ENCODE measurements around the gene EXOSC6.
"Not testable (repeated sequence)": the region's sequence is repeated elsewhere in the genome, so short reads cannot be mapped to it uniquely, and the experiment has no call there.

Gene EXOSC6

DNA sequence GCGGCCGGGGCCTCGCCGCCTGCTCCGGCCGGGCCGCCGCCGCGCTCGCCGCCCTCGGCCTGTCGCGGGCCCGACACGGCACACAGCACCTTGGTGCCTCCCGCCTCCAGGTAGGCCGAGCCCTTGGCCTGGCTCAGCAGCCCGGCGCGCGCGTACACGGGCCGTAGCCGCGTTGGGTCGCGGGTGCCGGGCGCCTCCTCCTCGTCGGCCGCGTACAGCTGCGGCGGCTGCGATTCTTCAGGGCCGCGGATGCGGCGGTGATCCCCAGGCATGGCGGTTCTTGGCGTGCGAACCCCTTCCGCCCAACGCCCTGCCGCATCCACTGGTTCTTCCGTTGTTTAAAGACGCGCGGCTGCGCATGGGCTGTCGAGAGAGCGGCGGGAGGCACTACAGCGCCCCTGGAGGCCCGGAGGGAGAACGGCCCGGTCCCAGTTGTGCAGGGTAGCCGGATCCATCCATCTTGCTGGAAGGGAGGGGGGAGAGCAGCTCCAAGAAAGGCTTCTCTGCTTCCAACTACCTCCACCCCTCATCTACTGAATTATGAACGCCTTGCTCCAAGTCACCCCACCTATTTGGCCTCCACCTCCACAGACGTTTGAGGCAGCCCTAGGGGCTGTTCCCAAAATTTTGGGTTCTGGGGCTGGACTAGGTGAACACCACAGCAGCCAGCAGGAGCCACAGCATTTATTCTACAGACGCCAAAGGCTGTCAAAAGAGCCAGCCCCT is at the start of gene EXOSC6:
EXOSC6 (minus strand) TSS at position 312 of the 726 bp plus-strand sequence; CDS start at position 272, 40 bp downstream.
- peak; percentile 92 for DNase-seq

GRCh38 chr16:70301121-70301520 is 49.4 kb upstream of the EXOSC6 start:
- no peak for DNase-seq

GRCh38 chr16:70298988-70299938 is 47.5 kb upstream of the EXOSC6 start, which contains the start of gene DDX19B:
TSS of gene DDX19B (plus strand) at chr16:70299186. CDS start at chr16:70299298, 112 bp downstream.
- peak; percentile 75 for DNase-seq

DNA sequence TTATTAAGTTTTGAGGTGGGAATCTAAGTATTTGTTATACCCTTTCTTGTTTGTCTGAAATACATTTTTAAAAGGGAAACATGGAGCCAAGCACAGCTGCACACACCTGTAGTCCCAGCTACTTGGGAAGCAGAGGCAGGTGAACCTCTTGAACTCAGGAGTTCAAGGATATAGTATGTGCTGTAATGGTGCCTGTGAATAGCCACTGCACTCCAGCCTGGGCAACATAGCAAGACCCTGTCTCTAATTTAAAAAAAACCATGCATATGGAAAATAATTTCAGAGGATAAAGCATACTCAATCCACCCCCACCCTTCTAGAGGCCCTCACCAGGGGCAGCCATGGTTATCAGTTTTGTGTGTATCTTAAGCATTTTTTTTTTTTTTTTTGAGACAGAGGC is 43.9 kb upstream of the EXOSC6 start:
- DNase-seq, result no peak

DNA sequence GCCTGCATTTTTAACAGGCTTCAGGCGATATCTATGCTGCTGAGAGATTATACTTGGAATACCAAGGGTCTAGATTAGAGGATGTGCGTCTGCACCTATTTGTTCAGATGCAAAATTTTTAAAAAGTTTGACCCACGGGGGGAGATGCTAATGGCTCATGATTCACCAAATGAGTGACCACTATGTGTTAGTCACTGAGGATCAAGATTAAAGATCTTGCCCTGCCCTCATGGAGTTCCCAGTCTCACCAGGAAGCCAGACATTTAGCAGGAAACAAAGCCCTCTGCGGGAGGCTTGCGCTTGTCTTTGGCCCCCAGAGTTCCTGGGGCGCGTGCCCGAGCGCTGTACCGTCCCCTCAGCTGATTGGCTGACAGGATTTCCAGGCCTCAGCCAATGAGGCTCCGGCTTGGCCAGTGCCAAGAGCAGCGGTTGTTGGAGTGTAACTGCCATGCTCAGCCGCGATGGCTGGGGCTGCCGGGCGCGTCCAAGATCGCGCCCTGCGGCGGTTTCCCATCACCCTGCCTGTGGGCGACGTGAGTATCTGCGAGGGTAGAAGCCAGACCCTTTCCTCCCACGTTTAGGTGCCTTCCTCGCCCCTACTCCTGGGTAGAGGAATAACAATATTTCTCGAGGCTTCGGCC is 42.8 kb upstream of the EXOSC6 start:
- no peak for DNase-seq

DNA sequence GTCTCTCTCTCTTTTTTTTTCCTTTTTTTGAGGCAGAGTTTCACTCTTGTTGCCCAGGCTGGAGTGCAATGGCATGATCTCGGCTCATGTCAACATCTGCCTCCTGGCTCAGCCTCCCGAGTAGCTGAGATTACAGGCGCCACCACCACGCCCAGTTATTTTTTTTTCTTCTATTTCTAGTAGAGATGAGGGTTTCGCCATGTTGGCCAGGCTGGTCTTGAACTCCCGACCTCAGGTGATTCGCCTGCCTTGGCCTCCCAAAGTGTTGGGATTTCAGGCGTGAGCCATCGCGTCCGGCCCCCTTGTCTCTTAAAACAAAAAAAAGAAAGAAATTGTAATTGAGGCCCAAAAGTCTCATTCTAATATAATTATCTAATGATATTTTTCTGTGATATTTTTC is 40.4 kb upstream of the EXOSC6 start:
- not testable (repeated sequence) for DNase-seq

GRCh38 chr16:70290949-70291519 is 39.3 kb upstream of the EXOSC6 start:
- DNase-seq, result no peak

DNA sequence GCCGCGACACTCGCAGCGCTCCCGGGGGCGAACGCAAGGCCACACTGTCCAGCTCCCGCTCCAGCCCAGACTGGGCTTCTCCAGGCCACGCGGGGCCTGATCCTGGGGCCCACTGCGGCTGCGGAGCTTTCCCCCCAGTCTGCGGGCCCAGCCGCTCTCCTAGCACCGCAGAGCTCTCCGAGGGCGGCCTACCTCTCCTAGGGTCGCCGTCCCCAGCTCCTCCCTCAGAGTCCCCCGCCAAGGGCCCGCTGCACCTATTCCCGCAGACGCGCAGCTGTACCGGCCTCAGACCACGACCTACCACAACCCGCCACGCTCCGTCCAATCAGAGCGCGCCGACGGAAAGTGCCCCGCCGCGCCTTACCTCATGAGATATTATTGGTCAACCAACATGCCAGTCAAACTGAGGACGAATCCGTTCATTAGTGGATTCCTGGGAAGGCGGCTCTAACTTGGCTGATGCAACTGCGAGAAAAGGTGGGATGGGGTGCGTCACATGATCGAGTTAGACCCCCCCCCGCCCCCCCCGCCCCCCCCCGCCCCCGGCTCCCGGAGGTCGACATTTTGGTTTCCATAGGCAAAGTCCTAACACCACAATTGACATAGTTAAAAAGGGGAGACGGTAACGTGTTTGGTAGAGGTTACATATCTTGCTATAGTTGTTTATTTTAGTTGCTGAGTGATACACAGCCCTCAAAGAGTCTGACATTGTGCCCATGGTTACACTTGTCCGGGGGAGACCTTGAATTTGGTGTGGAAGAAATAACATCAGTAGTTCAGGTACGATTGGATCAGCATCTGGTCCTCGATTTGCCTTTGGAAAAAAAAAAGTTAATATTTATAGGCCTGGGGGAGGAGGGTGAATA is 37.7 kb upstream of the EXOSC6 start, which contains the start of gene AARS1:
AARS1 (minus strand) TSS at position 278 of the 866 bp plus-strand sequence. CDS start 6,743 bp downstream, outside the sequence.
- peak; percentile 96 for DNase-seq

GRCh38 chr16:70287304-70287971 is 35.7 kb upstream of the EXOSC6 start:
- not testable (repeated sequence) for DNase-seq

DNA sequence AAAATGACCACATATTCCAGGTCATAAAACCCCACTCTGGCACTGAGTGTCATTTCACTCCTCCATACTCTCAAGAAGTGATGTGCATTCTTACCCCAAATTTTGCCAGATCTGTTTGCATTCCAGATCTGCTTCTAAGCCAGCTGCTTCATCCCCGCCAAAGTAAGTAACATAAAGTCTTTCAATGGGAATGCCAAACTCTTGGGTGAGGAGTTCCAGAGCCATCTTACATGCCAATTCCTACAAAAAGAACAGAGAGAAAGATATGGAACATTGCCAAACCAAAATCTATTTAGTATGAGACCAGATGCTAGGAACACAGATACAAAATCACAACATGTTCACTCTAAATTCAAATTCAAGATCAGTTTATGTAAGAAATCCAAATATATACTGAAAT is 24.7 kb upstream of the EXOSC6 start:
- DNase-seq, result no peak

GRCh38 chr16:70271696-70272095 is 20.0 kb upstream of the EXOSC6 start:
- DNase-seq, result no peak

DNA sequence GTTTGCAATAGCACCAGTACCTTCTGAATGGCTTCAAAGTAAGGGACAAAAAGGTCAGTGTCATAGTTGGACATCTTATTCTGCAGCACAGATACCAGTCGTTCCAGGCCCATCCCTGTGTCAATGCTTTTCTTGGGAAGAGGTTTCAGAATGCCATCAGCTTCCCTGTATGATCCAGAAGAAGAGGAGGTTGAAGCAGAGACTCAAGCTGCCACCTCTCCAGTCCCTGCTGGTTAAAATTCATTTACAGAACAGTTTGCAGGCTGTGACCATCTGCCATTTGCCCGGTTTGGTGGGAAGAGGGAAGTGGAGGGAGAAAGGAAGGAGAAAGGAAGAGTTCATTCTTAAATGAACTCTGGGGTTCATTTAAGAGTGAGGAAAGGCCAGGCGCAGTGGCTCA is 18.4 kb upstream of the EXOSC6 start:
- DNase-seq, result no peak

DNA sequence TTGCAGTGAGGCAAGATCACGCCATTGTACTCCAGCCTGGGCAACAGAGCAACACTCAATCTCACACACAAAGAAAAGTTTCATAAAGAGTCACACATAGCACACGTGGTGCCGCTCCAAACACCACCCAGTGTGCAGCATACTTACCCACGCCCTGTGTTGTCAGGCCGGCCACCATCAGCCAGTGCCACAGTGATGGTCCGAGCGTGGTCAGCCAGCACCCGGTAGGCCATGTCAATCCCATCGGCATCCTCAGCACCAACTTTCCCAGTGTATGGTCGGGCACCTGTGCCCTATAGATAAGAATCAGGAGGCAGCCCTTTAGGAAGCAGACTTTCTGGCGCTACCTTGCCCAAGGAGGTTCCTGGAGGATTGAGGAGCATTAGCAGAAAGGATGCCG is 17.7 kb upstream of the EXOSC6 start:
- no peak for DNase-seq

- not testable (repeated sequence) for DNase-seq
Observed at GRCh38 chr16:70267922-70268321, 16.2 kb upstream of the EXOSC6 start.

DNA sequence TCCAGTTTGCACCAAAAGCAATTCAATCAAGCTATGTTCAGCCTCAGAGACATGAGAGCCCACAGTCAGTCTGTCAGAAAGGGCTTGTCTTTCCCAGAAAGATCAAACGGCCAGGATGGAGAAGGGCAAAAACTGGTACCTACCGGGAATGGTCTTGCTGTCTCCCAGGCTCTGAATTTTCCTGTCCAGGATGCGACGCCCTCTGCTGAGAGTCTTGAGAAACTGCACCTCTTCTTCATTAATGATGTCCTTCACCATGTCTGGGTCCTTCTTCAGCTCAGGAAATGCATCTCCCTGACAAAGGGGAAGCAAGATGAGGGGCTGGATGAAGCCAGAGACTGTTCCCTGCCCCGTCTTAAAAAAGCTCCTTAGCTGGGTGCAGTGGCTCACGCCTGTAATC is 15.8 kb upstream of the EXOSC6 start:
- DNase-seq, result no peak

DNA sequence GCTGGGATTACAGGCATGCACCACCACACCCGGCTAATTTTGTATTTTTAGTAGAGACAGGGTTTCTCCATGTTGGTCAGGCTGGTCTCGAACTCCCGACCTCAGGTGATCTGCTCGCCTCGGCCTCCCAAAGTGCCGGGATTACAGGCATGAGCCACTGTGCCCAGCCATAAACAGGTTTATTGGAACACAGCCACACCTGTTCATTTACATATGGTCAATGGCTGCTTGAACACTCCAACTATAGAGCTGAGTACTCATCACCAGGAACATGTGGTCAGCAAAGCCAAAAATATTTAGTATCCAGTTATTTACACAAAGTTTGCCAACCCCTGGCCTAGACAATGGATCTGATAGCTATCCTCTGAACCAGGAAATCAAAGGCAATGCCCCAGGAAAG is 8.2 kb upstream of the EXOSC6 start:
- not testable (repeated sequence) for DNase-seq

DNA sequence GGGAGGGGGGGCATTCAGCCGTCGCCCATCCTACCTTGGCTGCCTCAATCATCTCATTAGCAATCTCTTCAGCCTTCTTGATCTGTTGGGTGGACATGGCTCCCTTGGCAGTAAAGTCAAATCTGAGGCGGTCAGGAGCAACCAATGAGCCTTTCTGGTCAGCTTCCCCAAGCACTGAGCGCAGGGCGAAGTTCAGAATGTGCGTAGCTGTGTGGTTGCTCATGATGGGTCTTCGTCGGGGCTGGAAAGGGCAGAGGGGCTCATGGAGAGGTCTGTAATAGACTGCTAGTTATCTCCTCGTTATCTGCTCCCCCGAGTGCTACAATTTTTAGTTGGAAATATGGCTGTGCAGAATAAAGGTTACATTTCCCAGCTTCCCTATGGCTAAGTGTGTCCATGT is 7.2 kb upstream of the EXOSC6 start:
- DNase-seq, result no peak

GRCh38 chr16:70258065-70258464 is 6.3 kb upstream of the EXOSC6 start:
- DNase-seq, result no peak

DNA sequence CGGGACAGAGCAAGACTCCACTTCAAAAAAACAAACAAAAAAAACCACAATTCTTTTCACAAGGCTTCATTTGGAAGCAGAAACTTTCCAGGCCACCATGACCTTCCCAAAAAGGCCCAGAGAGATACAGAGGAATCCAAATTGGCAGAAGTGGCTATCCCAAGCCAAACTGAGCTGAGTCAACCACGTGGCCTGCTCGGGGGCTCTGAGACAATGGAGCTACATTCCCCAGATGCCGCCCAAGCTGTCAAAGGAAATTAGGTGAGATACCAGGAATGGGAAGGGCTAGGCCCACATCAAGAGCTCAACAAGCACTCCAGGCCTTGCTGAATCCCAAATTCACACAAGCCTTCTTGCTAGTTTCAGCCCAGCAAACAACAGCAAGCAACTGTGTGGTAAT is 5.7 kb upstream of the EXOSC6 start:
- no peak for DNase-seq

- no peak for DNase-seq
Observed at GRCh38 chr16:70255574-70255973, 3.8 kb upstream of the EXOSC6 start.

- DNase-seq, result no peak
Observed at GRCh38 chr16:70254965-70255286, 3.2 kb upstream of the EXOSC6 start.
